GM12878 (cell line): ENCODE results near the gene MRPL53. TPM values are rescaled to one million over a fixed set of nuclear protein-coding genes. Genes with fewer than 3 reads are reported as not detected.

Experiments
- ATAC-seq: fragments of 200-7000 bp; cut with Tn5 transposase; 3 replicates; pipeline ENCODE4 v1.9.1; 2020; ENCODE audit warnings: mild to moderate bottlenecking, moderate library complexity
- BruUV-seq: library from RNA; stranded (reverse); fragments of 400-500 nt; replicated peaks from 2 replicates; lab custom pipeline; 2021; lab: Mats Ljungman, UMichigan
- CTCF ChIA-PET: fragments of 300-600 bp; sonication (Branson Sonifier 250); formaldehyde crosslinking; extraction: SDS; loops from one replicate; lab custom pipeline; 2021; ENCODE audit warnings: inconsistent platforms; lab: Yijun Ruan, JAX
- POLR2A ChIA-PET: fragments of 350-600 bp; formaldehyde crosslinking; extraction: SDS; loops from one replicate; lab custom pipeline; 2021; ENCODE audit warnings: inconsistent platforms; lab: Charles Lee
- RAD21 ChIA-PET: fragments of 300-600 bp; sonication (Branson Sonifier 250); formaldehyde crosslinking; loops from one replicate; lab custom pipeline; 2023; ENCODE audit warnings: antibody characterized with exemption; ENCODE audit not compliant: unreplicated experiment; lab: Charles Lee
- SMC1A ChIA-PET: fragments of 300-600 bp; sonication (Branson Sonifier 250); formaldehyde crosslinking; loops from one replicate; lab custom pipeline; 2023; ENCODE audit not compliant: unreplicated experiment, uncharacterized antibody; lab: Charles Lee
- DNase-seq: peaks from one replicate; pipeline ENCODE4 v3.0.0-alpha.2; 2011; ENCODE audit warnings: low read depth, low spot score
- FAIRE-seq: peaks from 3 replicates; lab custom pipeline; 2011; peaks lifted over from hg19 to GRCh38; lab: Jason Lieb, UNC
- H2AFZ ChIP-seq: 2 replicates; pipeline ENCODE4 v1.6.0; 2011; ENCODE audit warnings: low read depth, low read length, control low read depth; ENCODE audit not compliant: control insufficient read depth
- H3K27ac ChIP-seq: 2 replicates; pipeline ENCODE4 v1.5.1; 2011; ENCODE audit warnings: control low read depth; ENCODE audit not compliant: control insufficient read depth, insufficient read depth
- H3K27me3 ChIP-seq, 2 experiments: replicated peaks in 1 of 2; 2 replicates each; pipeline versions ENCODE4 v1.6.0 to v1.6.1; 2011; ENCODE audit warnings: low read length in 1 of 2; ENCODE audit not compliant: control insufficient read depth in 2 of 2, insufficient read depth in 2 of 2
- H3K36me3 ChIP-seq, 2 experiments: 2 replicates each; pipeline ENCODE4 v1.5.1; 2011; ENCODE audit warnings: low read length in 1 of 2; ENCODE audit not compliant: control insufficient read depth in 2 of 2, insufficient read depth in 2 of 2
- H3K4me1 ChIP-seq: 2 replicates; pipeline ENCODE4 v1.6.1; 2011; ENCODE audit warnings: mild to moderate bottlenecking, low read length, moderate library complexity, mixed read lengths; ENCODE audit not compliant: control insufficient read depth, insufficient read depth
- H3K4me2 ChIP-seq: 2 replicates; pipeline ENCODE4 v1.6.0; 2011; ENCODE audit warnings: control low read depth; ENCODE audit not compliant: control insufficient read depth, insufficient read depth
- H3K4me3 ChIP-seq: fragments of 200-600 bp; sonication (generic); 2 replicates; pipeline ENCODE4 v1.5.1; 2016
- H3K79me2 ChIP-seq: 2 replicates; pipeline ENCODE4 v1.6.0; 2011; ENCODE audit warnings: low read length; ENCODE audit not compliant: control insufficient read depth, insufficient read depth
- H3K9ac ChIP-seq: 2 replicates; pipeline ENCODE4 v1.8.0; 2011; ENCODE audit warnings: low read length, control low read depth, mixed read lengths; ENCODE audit not compliant: control insufficient read depth, insufficient read depth
- H3K9me3 ChIP-seq: replicated peaks from 3 replicates; pipeline ENCODE4 v1.5.1; 2011; ENCODE audit warnings: mild to moderate bottlenecking, low read length; ENCODE audit not compliant: control insufficient read depth, insufficient read depth
- H4K20me1 ChIP-seq: 2 replicates; pipeline ENCODE4 v1.6.0; 2011; ENCODE audit not compliant: control insufficient read depth, insufficient read depth
- ASH2L ChIP-seq: fragments of 300-600, 200-600 bp; sonication (generic); IDR thresholded peaks from 2 replicates; pipeline ENCODE4 v1.6.1; 2017; ENCODE audit warnings: low read depth, mild to moderate bottlenecking, borderline replicate concordance
- MTA3 ChIP-seq: IDR thresholded peaks from 2 replicates; pipeline ENCODE4 v1.6.1; 2012; ENCODE audit warnings: low read length, inconsistent platforms, borderline replicate concordance
- MYC ChIP-seq: IDR thresholded peaks from 2 replicates; pipeline ENCODE4 v1.6.1; 2011; ENCODE audit warnings: mild to moderate bottlenecking, low read length, moderate library complexity, inconsistent platforms; ENCODE audit not compliant: insufficient read depth, insufficient replicate concordance, insufficient read length, severe bottlenecking
- ZNF207 ChIP-seq: fragments of 450-650 bp; IDR thresholded peaks from 2 replicates; pipeline ENCODE4 v1.6.1; 2014; ENCODE audit warnings: antibody characterized with exemption, mild to moderate bottlenecking, borderline replicate concordance
- WGBS: methylation state at CpG from one replicate; pipeline ENCODE4 v1.1.6; 2016; ENCODE audit warnings: low lambda C conversion rate; ENCODE audit not compliant: insufficient replicate concordance, insufficient coverage; ENCODE audit errors: missing lambda C conversion rate; 5-methylcytosine and 5-hydroxymethylcytosine counted together
- in situ Hi-C: fragments of 300-500 bp; cut with MboI; formaldehyde crosslinking; loops from 9 replicates; pipeline ENCODE4 v1.14.3; 2018; ENCODE audit warnings: mixed read lengths
- intact Hi-C: fragments of 100-400 bp; cut with micrococcal nuclease; formaldehyde crosslinking; loops from one replicate; pipeline ENCODE4 v1.14.2; 2022; ENCODE audit not compliant: unreplicated experiment
- polyA plus RNA-seq, 11 experiments: library from polyadenylated mRNA; depleted of rRNA in 4 of 11; unstranded in 6 of 11; stranded (reverse) in 5 of 11; fragments of >200 nt; fragmentation: Nextera tagmentation in 4 of 11; fragmentation: Illumina TruSeq in 1 of 11; extraction: Ambion mirVana in 4 of 11; extraction: Trizol in 1 of 11; gene quantifications; 1 replicate in 1 of 11; 2 replicates in 10 of 11; pipeline versions ENCODE4 v1.2.1 to v1.2.3, GENCODE V29; 2011 to 2016; ENCODE audit warnings: inconsistent platforms in 2 of 11, missing spikeins in 2 of 11, low read depth in 1 of 11
- total RNA-seq, 4 experiments: library from RNA; depleted of rRNA in 3 of 4; stranded (reverse); fragments of >200 nt in 3 of 4; fragmentation: Illumina TruSeq in 1 of 4; extraction: Trizol in 1 of 4; gene quantifications; 2 replicates each; pipeline versions ENCODE4 v1.2.1 to v1.2.3, GENCODE V29; 2013 to 2021

MRPL53 gene
- total and polyA plus RNA-seq, 10 of the 15 experiments (the other 5 are each of a cell fraction or from before 2014, with no cell fraction given): 15.1 to 167 (median 80.9) TPM

- Histone ChIP-seq H3K4me2 (peak overlapping the region; percentile 99), H3K9ac (peak overlapping the region; percentile 85), H3K79me2 (peaks cover 10% of the 10 kb centered on the region), H4K20me1 (no peaks in the 10 kb centered on the region), H3K36me3 (peaks cover 0 to 3% of the 10 kb centered on the region in 2 experiments; a peak in 2 of 4 replicates), H2AFZ (peak overlapping the region; percentile 91), H3K27ac (peak overlapping the region; percentile 93), H3K4me1 (0 out of 2 replicates have a peak, but pooled peaks cover 6% of the 10 kb centered on the region), H3K9me3 (no peaks in the 10 kb centered on the region), H3K27me3 (no peaks in the 10 kb centered on the region), H3K4me3 (peak overlapping the region; percentile 89)
- SMC1A ChIA-PET: interaction anchor here (0.6 to 2.4 kb wide), 12 partner anchors 9 to 472 kb away, joined by 3 to 11 read pairs (median 4); partner anchors contain the start of genes CCDC142 and TTC31
- TF ChIP-seq MYC: no peak
- TF ChIP-seq ZNF207: no peak
- TF ChIP-seq ASH2L: no peak
- 0 out of 2 replicates have a peak, but pooled peaks have one; percentile 24 for TF ChIP-seq MTA3
- RAD21 ChIA-PET: interaction anchor here (0.7 to 2.1 kb wide), 4 partner anchors 9 to 33 kb away, joined by 3 to 20 read pairs (median 4); partner anchors contain the start of genes CCDC142, TTC31 and WBP1
- WGBS: 9% methylated on average over 7 of the region's 7 CpGs
- ATAC-seq: peak; percentile 9; the same call in 1 of the 3 replicates
- in situ Hi-C loops: no loop called here
- CTCF ChIA-PET: interaction anchor here (0.6 to 2.7 kb wide), 10 partner anchors 9 to 223 kb away, joined by 3 to 20 read pairs (median 6); partner anchors contain the start of genes CCDC142 and TTC31
- FAIRE-seq: no peak
- BruUV-seq: TSS peak; percentile 96
- POLR2A ChIA-PET: interaction anchor here (0.6 to 2.7 kb wide), 12 partner anchors 9 to 1064 kb away, joined by 3 to 22 read pairs (median 4); partner anchors contain the start of genes CCDC142, INO80B, TTC31 and WBP1
- DNase-seq: no peak
- intact Hi-C loops: no loop called here
Observed at GRCh38 chr2:74472945-74473258, 422 bp upstream of the MRPL53 start.
